Testis (tissue), 2 donors: ENCODE measurements around the gene SLC3A2.

Source experiments
- CTCF ChIP-seq, 3 experiments: fragments of 450-650 bp in 2 of 3; fragments of 200-600 bp in 1 of 3; sonication (generic) in 1 of 3; IDR thresholded peaks; one replicate each; pipeline ENCODE4 v1.5.1; 2016 to 2019; ENCODE audit warnings: antibody characterized with exemption in 3 of 3, mild to moderate bottlenecking in 2 of 3, moderate library complexity in 1 of 3
- POLR2A ChIP-seq: fragments of 450-650 bp; IDR thresholded peaks from one replicate; pipeline ENCODE4 v1.6.1; 2017; ENCODE audit warnings: antibody characterized with exemption, mild to moderate bottlenecking, moderate library complexity

DNA sequence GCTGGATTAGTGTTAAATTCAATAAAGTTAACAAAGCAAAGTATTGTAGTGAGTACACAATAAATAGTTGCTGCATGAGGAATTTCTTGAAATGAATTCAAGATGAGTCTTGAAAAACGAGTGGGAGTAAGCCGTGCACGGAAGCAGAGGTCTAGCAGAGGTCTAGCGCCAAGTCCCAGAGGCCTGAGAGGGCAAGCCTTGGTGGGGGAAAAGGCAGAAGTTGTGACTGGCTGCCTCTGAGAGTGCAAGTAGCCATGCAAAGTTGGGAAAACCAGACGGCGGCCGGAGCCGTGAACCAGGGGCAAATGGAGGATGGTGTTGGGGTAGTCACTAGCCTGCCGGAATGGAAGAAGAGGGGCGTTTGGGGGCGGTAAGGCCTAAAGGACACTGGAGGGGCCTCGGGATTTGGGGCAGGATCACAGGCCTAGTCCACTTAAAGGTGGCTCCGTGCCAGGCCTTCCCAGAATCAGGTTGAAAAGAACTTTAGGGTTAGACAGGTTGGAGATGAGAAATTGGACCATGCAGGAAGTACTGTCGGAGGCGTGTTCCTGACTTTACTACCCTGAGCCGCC is 379 bp upstream of the SLC3A2 start:
- TF ChIP-seq CTCF (IDR thresholded peaks at IDR 0.05) (no peak), POLR2A (no peak)
